ENCODE results near the gene RPS6KA2.

RPS6KA2 gene

GRCh38 chr6:166618251-166618650 is 8.8 kb downstream of the RPS6KA2 start:
- TF ChIP-seq CTCF (IDR thresholded peaks at IDR 0.05; ENCODE audit: low read depth, low read length): no peak
- DNase-seq (ENCODE audit: low read depth in 2 of 2): no peak
- no peak overlapping the region for H3K4me3 ChIP-seq (replicated peaks in 1 of 2; ENCODE audit: low read depth in 2 of 2, low read length in 2 of 2)

- no peak for TF ChIP-seq CTCF (IDR thresholded peaks at IDR 0.05; ENCODE audit: low read depth, low read length)
- H3K4me3 ChIP-seq (replicated peaks in 1 of 2; ENCODE audit: low read depth in 2 of 2, low read length in 2 of 2): no peak overlapping the region
- no peak for DNase-seq (ENCODE audit: low read depth in 2 of 2)
Observed at GRCh38 chr6:166617359-166617758, 9.7 kb downstream of the RPS6KA2 start.

- no peak for TF ChIP-seq CTCF (IDR thresholded peaks at IDR 0.05; ENCODE audit: low read depth, low read length)
- H3K4me3 ChIP-seq (replicated peaks in 1 of 2; ENCODE audit: low read depth in 2 of 2, low read length in 2 of 2): no peak overlapping the region
- DNase-seq (ENCODE audit: low read depth in 2 of 2): no peak
Observed at GRCh38 chr6:166616261-166617238, 10.5 kb downstream of the RPS6KA2 start.

- no peak for TF ChIP-seq CTCF (IDR thresholded peaks at IDR 0.05; ENCODE audit: low read depth, low read length)
- peak; percentile 60 to 62 for DNase-seq (ENCODE audit: low read depth in 2 of 2)
- no peak overlapping the region for H3K4me3 ChIP-seq (replicated peaks in 1 of 2; ENCODE audit: low read depth in 2 of 2, low read length in 2 of 2)
Observed at GRCh38 chr6:166615059-166615770, 11.8 kb downstream of the RPS6KA2 start.

GRCh38 chr6:166614589-166614988 is 12.5 kb downstream of the RPS6KA2 start:
- TF ChIP-seq CTCF (IDR thresholded peaks at IDR 0.05; ENCODE audit: low read depth, low read length): no peak
- DNase-seq (ENCODE audit: low read depth in 2 of 2): no peak
- H3K4me3 ChIP-seq (replicated peaks in 1 of 2; ENCODE audit: low read depth in 2 of 2, low read length in 2 of 2): no peak overlapping the region

GRCh38 chr6:166614171-166614583 is 12.9 kb downstream of the RPS6KA2 start:
- no peak for TF ChIP-seq CTCF (IDR thresholded peaks at IDR 0.05; ENCODE audit: low read depth, low read length)
- no peak overlapping the region for H3K4me3 ChIP-seq (replicated peaks in 1 of 2; ENCODE audit: low read depth in 2 of 2, low read length in 2 of 2)
- no peak for DNase-seq (ENCODE audit: low read depth in 2 of 2)
